Mononuclear cell (primary cell): ENCODE data around the gene MAGEA4. TPM values are rescaled to one million over a fixed set of nuclear protein-coding genes. Genes with fewer than 3 reads are reported as not detected.

Source experiments
- H3K27me3 ChIP-seq: 2 replicates; pipeline ENCODE4 v1.6.0; 2011; ENCODE audit warnings: low read length, control low read depth; ENCODE audit not compliant: insufficient read depth
- H3K4me1 ChIP-seq: 2 replicates; pipeline ENCODE4 v1.5.1; 2011; ENCODE audit warnings: mild to moderate bottlenecking, low read length, control low read depth; ENCODE audit not compliant: insufficient read depth
- H3K4me3 ChIP-seq: 2 replicates; pipeline ENCODE4 v1.5.1; 2011; ENCODE audit warnings: mild to moderate bottlenecking, low read length, moderate library complexity
- H3K9me3 ChIP-seq: 2 replicates; pipeline ENCODE4 v1.5.1; 2011; ENCODE audit warnings: low read depth, mild to moderate bottlenecking, control low read depth, low read length
- total RNA-seq: library from RNA; depleted of rRNA; stranded (reverse); fragments of >200 nt; gene quantifications from one replicate; pipeline ENCODE4 v1.2.3, GENCODE V29; 2012

MAGEA4 gene, protein sequence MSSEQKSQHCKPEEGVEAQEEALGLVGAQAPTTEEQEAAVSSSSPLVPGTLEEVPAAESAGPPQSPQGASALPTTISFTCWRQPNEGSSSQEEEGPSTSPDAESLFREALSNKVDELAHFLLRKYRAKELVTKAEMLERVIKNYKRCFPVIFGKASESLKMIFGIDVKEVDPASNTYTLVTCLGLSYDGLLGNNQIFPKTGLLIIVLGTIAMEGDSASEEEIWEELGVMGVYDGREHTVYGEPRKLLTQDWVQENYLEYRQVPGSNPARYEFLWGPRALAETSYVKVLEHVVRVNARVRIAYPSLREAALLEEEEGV
- total RNA-seq: 0.31 TPM

DNA sequence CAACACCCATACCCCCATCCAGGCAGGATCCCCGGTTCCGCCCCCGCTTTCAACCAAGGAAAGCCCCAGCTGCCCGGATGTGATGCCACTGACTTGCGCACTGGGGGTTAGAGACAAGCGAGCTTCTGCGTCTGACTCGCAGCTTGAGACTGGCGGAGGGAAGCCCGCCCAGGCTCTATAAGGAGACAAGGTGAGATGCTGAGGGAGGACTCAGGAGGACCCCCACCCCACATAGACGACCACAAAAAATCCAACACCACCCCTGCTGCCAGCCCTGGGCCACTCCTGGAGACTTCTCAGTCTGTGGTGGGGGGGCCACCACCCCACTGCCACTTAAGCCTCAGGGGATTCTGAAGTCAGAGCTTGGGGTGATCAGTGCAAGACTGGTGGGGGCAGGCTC, at the start of gene MAGEA4:
Gene MAGEA4, plus strand, starts transcription at position 110 of the 400 bp plus-strand sequence. CDS start 10,776 bp downstream, outside the sequence.
- Histone ChIP-seq H3K4me3 (no peak within 1 kb of the TSS), H3K27me3 (no peaks in the 10 kb centered on the region), H3K9me3 (no peaks in the 10 kb centered on the region), H3K4me1 (no peaks in the 10 kb centered on the region)

DNA sequence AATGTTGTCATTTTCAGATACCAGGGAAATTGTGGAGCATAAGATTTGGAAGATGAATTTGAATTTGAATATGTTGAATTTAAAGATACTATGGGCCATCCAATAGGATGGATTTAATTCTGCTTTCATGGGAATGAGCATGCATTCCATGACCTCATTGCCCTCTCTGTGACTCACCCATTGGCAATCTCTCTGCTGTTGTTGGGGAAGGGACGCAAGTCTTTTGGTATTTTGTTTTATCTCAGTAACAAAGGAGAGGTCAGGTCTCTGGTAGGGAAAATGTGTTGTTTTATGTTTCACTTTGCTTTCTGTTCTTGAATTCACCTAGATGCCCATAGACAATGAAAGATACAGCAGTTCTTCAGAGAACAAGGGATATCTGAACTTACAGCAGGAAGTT, 42.1 kb upstream of the MAGEA4 start:
- no peaks in the 10 kb centered on the region for H3K4me1 ChIP-seq
- H3K27me3 ChIP-seq: no peaks in the 10 kb centered on the region
- H3K4me3 ChIP-seq: no peak overlapping the region
- H3K9me3 ChIP-seq: no peaks in the 10 kb centered on the region

DNA sequence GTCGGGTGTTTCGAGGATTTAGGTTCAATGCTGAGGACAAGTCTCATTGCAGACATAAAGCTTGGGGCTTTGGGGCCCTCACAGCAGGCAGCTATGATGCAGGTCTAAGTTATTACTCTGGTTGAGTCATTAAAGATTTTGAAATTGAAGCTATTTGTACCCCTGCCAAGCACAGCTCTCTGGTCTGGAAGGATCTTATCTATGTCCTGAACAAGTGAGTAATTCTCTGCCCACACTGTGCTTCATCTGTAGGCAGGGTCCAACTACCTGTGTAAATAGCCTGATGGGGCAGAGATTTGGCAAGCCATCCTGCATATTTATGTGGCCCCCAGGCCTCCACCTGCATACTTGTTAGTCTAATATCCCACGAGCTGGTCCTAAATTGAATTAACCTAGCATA, 41.4 kb upstream of the MAGEA4 start:
- H3K27me3 ChIP-seq: no peaks in the 10 kb centered on the region
- H3K4me1 ChIP-seq: no peaks in the 10 kb centered on the region
- H3K9me3 ChIP-seq: no peaks in the 10 kb centered on the region
- H3K4me3 ChIP-seq: no peak overlapping the region

DNA sequence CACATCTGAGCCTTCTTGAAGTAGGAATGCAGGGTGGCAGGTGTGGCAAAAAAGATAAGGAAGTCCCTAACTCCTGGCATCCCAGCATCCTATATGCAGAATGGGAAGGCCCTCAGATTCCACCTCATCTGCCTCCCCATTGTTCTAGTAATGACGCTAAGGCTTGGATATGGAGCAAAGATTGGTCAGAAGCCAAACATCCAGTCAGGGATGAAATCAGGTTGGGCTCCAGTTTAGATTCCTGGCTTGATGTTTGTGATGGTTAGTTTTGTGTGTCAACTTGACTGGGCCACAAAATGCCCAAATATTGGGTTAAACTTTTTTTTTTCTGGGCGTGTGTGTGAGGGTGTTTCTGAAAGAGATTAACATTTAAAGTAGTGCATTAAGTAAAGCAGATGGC, 39.6 kb upstream of the MAGEA4 start:
- Histone ChIP-seq H3K9me3 (no peaks in the 10 kb centered on the region), H3K4me3 (no peak overlapping the region), H3K27me3 (no peaks in the 10 kb centered on the region), H3K4me1 (no peaks in the 10 kb centered on the region)

DNA sequence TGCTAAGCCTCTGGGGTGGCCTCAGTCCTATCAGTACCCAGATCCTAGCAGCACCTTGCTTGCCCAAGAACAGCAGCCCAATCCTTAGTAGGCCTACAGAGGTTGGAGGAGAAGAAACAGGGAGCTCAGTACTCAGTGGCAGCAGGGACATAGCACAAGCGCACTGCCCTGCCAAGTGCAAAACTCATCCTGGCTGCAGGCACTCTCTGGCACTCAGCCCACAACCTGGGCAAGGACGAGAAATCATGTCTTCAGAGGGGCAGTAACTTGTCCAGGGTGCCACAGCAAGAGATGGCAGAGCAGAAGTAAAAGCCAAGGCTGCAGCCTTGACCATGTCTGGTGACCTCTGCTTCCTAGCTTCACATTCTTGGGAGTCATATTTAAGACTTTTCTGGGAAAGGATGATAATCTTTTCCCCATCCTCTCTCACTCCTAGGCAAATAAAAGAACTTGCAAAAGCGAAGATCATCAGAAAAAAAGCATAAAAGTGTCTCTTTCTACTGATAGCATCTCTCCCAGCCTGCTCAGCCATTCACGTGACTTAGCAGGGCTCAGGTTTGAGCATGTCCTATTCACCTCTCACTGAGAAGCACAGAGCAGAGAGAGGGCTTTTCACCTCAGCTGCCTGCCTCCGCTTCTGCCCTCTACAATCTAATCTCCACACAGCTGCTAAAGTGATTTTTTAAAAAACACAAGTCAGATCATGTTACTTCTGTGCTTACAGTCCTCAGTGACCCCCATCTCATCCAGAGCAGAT, 37.2 kb upstream of the MAGEA4 start:
- H3K9me3 ChIP-seq: no peaks in the 10 kb centered on the region
- H3K27me3 ChIP-seq: no peaks in the 10 kb centered on the region
- H3K4me3 ChIP-seq: no peak overlapping the region
- no peaks in the 10 kb centered on the region for H3K4me1 ChIP-seq

DNA sequence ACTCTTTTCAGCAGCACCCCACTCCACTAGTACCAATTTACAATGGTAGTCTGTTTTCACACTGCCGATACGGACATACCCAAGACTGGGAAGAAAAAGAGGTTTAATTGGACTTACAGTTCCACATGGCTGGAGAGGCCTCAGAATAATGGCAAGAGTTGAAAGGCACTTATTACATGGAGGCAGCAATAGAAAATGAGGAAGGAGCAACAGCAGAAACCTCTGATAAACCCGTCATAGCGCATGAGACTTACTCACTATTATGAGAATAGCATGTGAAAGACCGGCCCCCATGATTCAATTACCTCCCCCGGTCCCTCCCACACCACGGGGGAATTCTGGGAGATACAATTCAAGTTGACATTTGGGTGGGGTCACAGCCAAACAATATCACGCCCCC, 34.1 kb upstream of the MAGEA4 start:
- Histone ChIP-seq H3K9me3 (no peaks in the 10 kb centered on the region), H3K4me1 (no peaks in the 10 kb centered on the region), H3K4me3 (no peak overlapping the region), H3K27me3 (no peaks in the 10 kb centered on the region)

DNA sequence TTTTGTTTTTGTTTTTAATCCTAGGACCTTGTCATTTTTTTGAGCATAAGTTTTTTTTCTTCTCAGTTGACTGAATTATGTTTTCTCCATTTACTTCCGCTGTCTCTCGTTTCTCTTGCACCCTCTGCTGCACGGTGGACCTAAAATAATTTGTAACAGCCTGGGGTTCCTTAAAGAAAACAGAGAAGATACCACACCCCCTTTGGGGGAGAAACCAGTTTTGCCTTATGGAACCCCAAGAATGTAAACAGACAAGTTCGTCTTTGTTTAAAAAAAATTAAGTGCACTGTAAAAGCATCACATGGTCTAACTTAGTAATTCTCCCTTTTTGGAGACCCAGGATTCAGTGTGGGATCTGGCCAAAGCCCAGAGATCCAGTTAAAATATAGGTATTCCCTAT, 32.8 kb upstream of the MAGEA4 start:
- Histone ChIP-seq H3K27me3 (no peaks in the 10 kb centered on the region), H3K4me3 (no peak overlapping the region), H3K4me1 (no peaks in the 10 kb centered on the region), H3K9me3 (no peaks in the 10 kb centered on the region)

DNA sequence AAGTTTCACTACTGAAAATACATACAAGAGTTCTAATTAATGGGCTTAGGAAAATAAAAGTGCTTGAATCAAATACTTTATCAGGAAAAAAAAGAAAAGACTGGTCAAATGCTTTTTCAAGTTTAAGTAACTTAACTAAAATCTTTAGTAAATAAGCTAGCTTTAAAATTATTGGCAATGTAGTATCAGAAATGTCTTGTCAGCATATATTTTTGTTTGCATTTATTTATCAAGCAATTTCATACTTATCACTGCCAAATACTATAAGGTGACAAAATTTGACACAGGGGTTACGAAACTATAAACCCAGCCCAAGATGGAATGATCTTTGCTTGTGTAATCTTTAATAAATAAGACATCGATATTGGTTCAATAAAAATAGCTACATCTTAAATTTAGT, 31.8 kb upstream of the MAGEA4 start:
- Histone ChIP-seq H3K4me1 (no peaks in the 10 kb centered on the region), H3K4me3 (no peak overlapping the region), H3K27me3 (no peaks in the 10 kb centered on the region)

DNA sequence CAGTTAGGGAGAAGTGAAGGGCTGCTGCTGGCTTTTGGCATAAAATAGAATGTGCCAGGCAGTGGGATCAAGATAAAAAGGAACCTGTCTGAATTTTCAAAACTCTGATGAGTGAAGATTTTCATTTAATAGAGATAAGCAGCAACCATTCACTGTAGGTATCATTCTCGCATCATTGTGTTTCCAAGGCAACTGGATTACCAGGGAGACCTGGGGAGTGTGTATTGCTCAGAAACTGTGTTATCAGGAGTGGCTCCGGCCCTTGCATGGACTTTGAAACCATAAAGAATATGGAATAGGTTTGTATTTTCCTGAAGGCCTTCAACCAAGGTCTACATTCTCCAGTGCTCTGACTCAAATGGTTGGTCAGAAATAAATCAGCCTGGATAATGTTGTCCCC, 23.3 kb upstream of the MAGEA4 start:
- no peak overlapping the region for H3K4me3 ChIP-seq
- no peaks in the 10 kb centered on the region for H3K27me3 ChIP-seq
- no peaks in the 10 kb centered on the region for H3K9me3 ChIP-seq
- no peaks in the 10 kb centered on the region for H3K4me1 ChIP-seq

More for the DNA sequence above, 31.8 kb upstream of the MAGEA4 start:
- H3K9me3 ChIP-seq: no peaks in the 10 kb centered on the region

DNA sequence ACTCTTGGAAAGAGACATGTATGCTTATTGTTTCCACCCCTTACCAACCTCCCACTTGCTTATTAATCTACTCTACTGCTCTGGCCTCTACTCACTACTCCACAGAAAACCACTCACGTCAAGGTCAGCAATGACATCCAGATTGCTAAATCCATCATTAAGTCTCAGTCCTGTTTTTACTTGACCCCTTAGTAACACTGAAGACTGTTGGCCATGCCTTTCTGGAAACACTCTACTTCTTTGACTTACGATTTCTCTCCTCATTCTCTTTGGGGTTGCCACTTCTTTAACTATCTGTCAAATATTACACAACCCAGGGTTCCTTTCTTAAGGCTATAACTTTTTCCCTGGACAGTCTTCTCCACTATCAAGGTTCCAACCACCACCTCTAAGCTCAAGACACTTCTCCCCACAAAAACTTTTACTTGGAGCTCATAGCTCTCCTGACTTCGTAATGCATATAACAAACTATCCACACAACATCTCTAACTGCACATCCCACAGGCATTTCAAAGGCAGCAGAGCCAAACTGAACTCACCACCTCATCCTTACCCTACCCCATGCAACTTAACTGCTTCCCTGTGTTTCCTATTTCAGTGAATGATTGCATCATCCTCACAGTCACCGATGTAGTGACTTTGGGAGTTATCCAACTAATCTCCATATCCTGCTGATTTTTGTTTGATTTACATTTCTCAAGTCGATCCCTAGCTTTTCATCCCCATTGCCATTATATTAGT, 15.8 kb upstream of the MAGEA4 start:
- no peaks in the 10 kb centered on the region for H3K4me1 ChIP-seq
- H3K9me3 ChIP-seq: no peaks in the 10 kb centered on the region
- no peaks in the 10 kb centered on the region for H3K27me3 ChIP-seq
- H3K4me3 ChIP-seq: no peak overlapping the region

DNA sequence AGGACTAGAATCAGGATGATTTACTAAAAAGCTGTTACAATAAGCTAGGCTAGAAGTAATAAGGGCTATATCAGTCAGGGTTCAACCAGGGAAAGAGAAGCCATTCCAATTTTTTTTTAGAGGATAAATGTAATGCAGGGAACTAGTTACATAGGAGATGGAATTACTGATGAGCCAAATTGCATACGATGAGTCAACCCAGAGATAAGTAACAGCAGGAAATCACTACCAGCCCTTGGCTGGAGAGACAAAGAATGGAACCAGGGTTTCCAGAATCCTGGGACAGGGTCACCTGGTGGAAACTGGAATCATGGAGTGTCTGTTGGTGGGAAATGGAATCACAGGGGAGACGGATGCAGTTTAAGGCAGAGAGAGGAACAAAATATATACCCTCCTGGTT, 13.1 kb upstream of the MAGEA4 start:
- Histone ChIP-seq H3K9me3 (no peaks in the 10 kb centered on the region), H3K27me3 (no peaks in the 10 kb centered on the region), H3K4me3 (no peak overlapping the region), H3K4me1 (no peaks in the 10 kb centered on the region)

DNA sequence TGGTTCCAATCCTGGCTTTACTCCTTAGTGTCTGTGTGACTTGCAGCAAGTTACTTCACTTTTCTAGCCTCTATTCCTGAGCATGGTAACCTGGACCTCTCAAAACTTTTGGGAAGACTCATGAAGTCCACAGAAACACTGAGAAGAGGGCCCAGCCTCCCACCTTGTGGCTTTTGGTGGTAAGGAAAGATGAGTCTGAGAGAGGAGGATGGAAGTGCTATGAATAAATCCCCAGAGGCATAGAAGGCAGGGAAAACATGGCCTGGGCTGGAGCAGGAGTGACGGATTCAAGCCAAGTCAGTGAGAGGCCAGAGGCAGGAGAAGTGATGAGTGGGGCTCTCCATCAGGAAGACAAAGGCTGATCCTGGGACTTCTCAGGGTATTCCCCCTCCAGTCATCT, 10.9 kb upstream of the MAGEA4 start:
- no peak overlapping the region for H3K4me3 ChIP-seq
- H3K4me1 ChIP-seq: no peaks in the 10 kb centered on the region
- H3K27me3 ChIP-seq: no peaks in the 10 kb centered on the region
- no peaks in the 10 kb centered on the region for H3K9me3 ChIP-seq

DNA sequence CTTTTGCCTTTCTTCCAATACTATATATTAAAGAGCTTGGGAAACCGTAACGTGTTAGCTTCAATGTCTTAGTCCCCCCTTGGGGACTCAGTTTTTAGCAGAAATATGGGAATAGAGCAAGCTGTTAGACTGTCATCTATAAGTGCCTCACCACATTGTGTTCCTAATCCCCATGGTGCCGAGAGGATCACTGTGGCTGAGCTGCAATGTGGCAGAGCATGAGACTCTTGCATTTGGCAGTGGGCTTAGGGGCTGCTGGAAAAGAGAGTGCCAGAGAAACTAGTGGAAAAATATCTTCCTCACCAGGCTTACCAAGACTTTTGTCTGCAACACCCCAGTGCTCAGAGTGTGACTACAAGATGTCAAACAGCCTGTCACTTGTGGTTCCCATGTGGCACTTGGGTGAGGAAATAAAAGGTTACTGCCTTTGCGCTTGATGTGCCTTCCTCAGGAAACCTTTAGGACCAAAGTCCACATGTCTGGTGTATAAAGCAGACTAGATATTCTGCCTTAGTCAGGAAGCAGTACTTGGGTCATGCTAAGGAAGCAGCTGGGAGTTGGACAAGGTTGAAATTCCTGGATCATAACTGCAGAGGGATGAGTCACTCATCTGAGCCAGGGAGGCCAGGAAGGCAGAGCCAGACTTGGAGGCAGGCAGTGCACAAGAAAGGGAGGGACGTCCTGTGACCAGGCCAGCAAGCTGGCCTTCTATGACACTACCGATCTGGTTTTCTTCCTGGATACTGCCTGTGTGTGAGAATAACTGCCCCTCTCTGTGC, 9.7 kb upstream of the MAGEA4 start:
- H3K27me3 ChIP-seq: no peaks in the 10 kb centered on the region
- H3K4me1 ChIP-seq: no peaks in the 10 kb centered on the region
- no peaks in the 10 kb centered on the region for H3K9me3 ChIP-seq
- H3K4me3 ChIP-seq: no peak overlapping the region

DNA sequence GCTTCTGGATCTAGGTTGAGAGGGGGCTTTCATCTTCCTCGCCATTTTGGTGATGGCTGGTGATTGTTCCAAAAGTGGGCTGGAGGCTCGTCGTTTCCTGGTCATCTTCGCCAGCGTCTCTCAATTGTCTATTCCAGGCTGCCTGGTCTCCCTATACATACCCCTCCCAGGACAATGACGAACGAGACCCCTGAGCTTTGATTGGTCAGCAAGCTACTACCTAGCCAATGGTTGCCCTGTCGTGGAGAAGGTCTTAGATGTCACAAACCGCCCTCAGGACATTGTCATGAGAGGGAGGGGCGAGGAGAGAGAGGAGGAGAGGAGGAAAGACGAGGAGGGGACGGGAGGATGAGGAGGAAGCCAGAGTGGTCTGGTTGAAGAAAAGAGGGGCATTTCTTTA, 7.7 kb upstream of the MAGEA4 start:
- no peaks in the 10 kb centered on the region for H3K4me1 ChIP-seq
- H3K27me3 ChIP-seq: no peaks in the 10 kb centered on the region
- H3K9me3 ChIP-seq: no peaks in the 10 kb centered on the region
- no peak overlapping the region for H3K4me3 ChIP-seq

DNA sequence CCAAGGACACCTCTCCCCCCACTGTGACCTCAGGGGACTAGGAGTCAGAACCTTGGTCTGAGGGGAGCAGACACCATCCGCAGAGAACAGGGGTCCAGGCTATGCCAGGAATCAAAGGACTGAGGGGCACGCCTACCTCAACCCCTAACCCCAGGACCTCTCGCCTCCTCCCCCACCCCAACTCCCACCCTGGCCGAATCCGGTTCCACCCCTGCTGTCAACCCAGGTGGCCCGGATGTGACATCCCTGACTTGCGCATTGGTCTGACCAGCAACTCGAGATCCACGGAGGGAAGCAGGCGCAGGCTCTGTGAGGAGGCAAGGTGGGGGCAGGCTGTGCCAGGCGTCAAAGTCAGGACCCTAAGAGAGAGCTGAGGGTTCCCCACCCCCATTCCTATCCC, 468 bp upstream of the MAGEA4 start:
- H3K9me3 ChIP-seq: no peaks in the 10 kb centered on the region
- no peaks in the 10 kb centered on the region for H3K4me1 ChIP-seq

More for the DNA sequence above, 468 bp upstream of the MAGEA4 start:
- Histone ChIP-seq H3K4me3 (no peak overlapping the region), H3K27me3 (no peaks in the 10 kb centered on the region)
